SK-N-SH treated with all-trans-retinoic acid at 6 μM for 48 hours (cell line): ENCODE results near the gene TNS3.

Source experiments
- ATAC-seq: fragments of 200-7000 bp; cut with Tn5 transposase; 3 replicates; pipeline ENCODE4 v1.9.1; 2020; ENCODE audit warnings: mild to moderate bottlenecking, moderate library complexity
- ARNTL ChIP-seq: fragments of 450-650 bp; formaldehyde crosslinking; IDR thresholded peaks from 2 replicates; pipeline ENCODE4 v1.5.0; 2020; ENCODE audit warnings: low read depth, mild to moderate bottlenecking, moderate library complexity, borderline replicate concordance
- BACH2 ChIP-seq: fragments of 250-450 bp; sonication (Bioruptor Pico); IDR thresholded peaks from 2 replicates; pipeline ENCODE4 v1.9.0; 2021; ENCODE audit warnings: mild to moderate bottlenecking, borderline replicate concordance
- CREB5 ChIP-seq: fragments of 250-450 bp; sonication (Bioruptor Pico); IDR thresholded peaks from 2 replicates; pipeline ENCODE4 v1.5.1; 2020; ENCODE audit warnings: low read depth, mild to moderate bottlenecking, moderate library complexity
- CSDC2 ChIP-seq: fragments of 250-450 bp; sonication (Bioruptor Pico); IDR thresholded peaks from 2 replicates; pipeline ENCODE4 v1.5.0; 2020; ENCODE audit warnings: mild to moderate bottlenecking, moderate library complexity
- ESRRG ChIP-seq: fragments of 250-450 bp; sonication (Bioruptor Pico); IDR thresholded peaks from 2 replicates; pipeline ENCODE4 v1.6.1; 2021; ENCODE audit warnings: mild to moderate bottlenecking
- GLIS3 ChIP-seq: fragments of 250-450 bp; sonication (Bioruptor Pico); IDR thresholded peaks from 2 replicates; pipeline ENCODE4 v1.5.0; 2020; ENCODE audit warnings: mild to moderate bottlenecking, moderate library complexity
- ISL1 ChIP-seq: fragments of 250-450 bp; sonication (Bioruptor Pico); IDR thresholded peaks from 2 replicates; pipeline ENCODE4 v2.1.2; 2022; ENCODE audit warnings: mild to moderate bottlenecking, moderate library complexity
- OSR1 ChIP-seq: fragments of 250-450 bp; sonication (Bioruptor Pico); IDR thresholded peaks from 2 replicates; pipeline ENCODE4 v1.8.0; 2022; ENCODE audit warnings: moderate library complexity, mild to moderate bottlenecking, inconsistent platforms
- PATZ1 ChIP-seq: fragments of 250-450 bp; sonication (Bioruptor Pico); IDR thresholded peaks from 2 replicates; pipeline ENCODE4 v1.8.0; 2020; ENCODE audit warnings: mild to moderate bottlenecking, moderate library complexity, borderline replicate concordance
- PPARA ChIP-seq: fragments of 250-450 bp; sonication (Bioruptor Pico); IDR thresholded peaks from 2 replicates; pipeline ENCODE4 v1.5.0; 2020; ENCODE audit warnings: mild to moderate bottlenecking, borderline replicate concordance
- RARB ChIP-seq: fragments of 250-450 bp; sonication (Bioruptor Pico); IDR thresholded peaks from 2 replicates; pipeline ENCODE4 v1.8.0; 2021; ENCODE audit warnings: mild to moderate bottlenecking, moderate library complexity
- SNAI2 ChIP-seq: fragments of 250-450 bp; sonication (Bioruptor Pico); IDR thresholded peaks from 2 replicates; pipeline ENCODE4 v1.5.0; 2020; ENCODE audit warnings: mild to moderate bottlenecking, moderate library complexity
- TCF4 ChIP-seq: fragments of 250-450 bp; sonication (Bioruptor Pico); IDR thresholded peaks from 2 replicates; pipeline ENCODE4 v1.8.0; 2021; ENCODE audit warnings: mild to moderate bottlenecking, moderate library complexity, borderline replicate concordance
- TOX ChIP-seq: fragments of 250-450 bp; sonication (Bioruptor Pico); IDR thresholded peaks from 2 replicates; pipeline ENCODE4 v1.8.0; 2021; ENCODE audit warnings: mild to moderate bottlenecking, moderate library complexity, borderline replicate concordance
- ZC3H10 ChIP-seq: fragments of 250-450 bp; sonication (Bioruptor Pico); IDR thresholded peaks from 2 replicates; pipeline ENCODE4 v1.5.1; 2021; ENCODE audit warnings: mild to moderate bottlenecking, moderate library complexity
- ZFP3 ChIP-seq: fragments of 250-450 bp; sonication (Bioruptor Pico); IDR thresholded peaks from 2 replicates; pipeline ENCODE4 v1.5.0; 2020; ENCODE audit warnings: mild to moderate bottlenecking, moderate library complexity
- ZFP30 ChIP-seq: fragments of 450-650 bp; formaldehyde crosslinking; IDR thresholded peaks from 2 replicates; pipeline ENCODE4 v1.5.0; 2022; ENCODE audit warnings: mild to moderate bottlenecking, moderate library complexity
- ZNF565 ChIP-seq: fragments of 450-650 bp; formaldehyde crosslinking; conservative IDR thresholded peaks from 2 replicates; pipeline ENCODE4 v1.5.0; 2020; ENCODE audit warnings: low read depth, mild to moderate bottlenecking, moderate library complexity
- ZNF70 ChIP-seq: fragments of 450-650 bp; formaldehyde crosslinking; IDR thresholded peaks from 2 replicates; pipeline ENCODE4 v1.5.0; 2020; ENCODE audit warnings: mild to moderate bottlenecking, moderate library complexity
- ZNF8 ChIP-seq: fragments of 450-650 bp; formaldehyde crosslinking; IDR thresholded peaks from 2 replicates; pipeline ENCODE4 v1.5.0; 2020; ENCODE audit warnings: mild to moderate bottlenecking, moderate library complexity
- TF ChIP-seq, protein P1 (sequence below): fragments of 250-450 bp; sonication (Bioruptor Pico); IDR thresholded peaks from 2 replicates; pipeline ENCODE4 v1.5.0; 2020; ENCODE audit warnings: mild to moderate bottlenecking, moderate library complexity
- TF ChIP-seq, protein P2 (sequence below): fragments of 250-450 bp; sonication (Bioruptor Pico); IDR thresholded peaks from 2 replicates; pipeline ENCODE4 v1.8.0; 2021; ENCODE audit warnings: low read depth, mild to moderate bottlenecking, moderate library complexity, borderline replicate concordance
- TF ChIP-seq, protein P3 (sequence below): fragments of 250-450 bp; sonication (Bioruptor Pico); IDR thresholded peaks from 2 replicates; pipeline ENCODE4 v1.5.1; 2021; ENCODE audit warnings: mild to moderate bottlenecking, moderate library complexity

TNS3 gene

DNA sequence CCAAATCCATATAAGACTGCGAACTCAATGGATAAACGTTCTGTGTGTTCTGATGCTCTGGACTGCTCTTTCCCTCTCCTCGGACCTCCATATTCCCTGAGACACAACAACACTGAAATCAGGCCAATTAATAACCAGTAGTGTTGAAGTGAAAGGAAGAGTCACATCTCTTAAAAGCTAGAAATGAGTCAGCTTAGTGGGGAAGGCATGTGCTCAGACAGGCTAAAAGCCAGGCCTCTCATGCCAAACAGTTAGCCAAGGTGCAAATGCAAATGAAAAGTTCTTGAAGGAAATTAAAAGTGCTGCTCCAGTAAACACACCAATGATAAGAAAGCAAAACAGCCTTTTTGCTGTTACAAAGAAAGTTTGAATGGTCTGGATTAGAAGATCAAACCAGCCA lies 29.3 kb downstream of the TNS3 start:
- peak; percentile 39; the same call in 2 of the 3 replicates for ATAC-seq
- TF ChIP-seq, protein P1, sequence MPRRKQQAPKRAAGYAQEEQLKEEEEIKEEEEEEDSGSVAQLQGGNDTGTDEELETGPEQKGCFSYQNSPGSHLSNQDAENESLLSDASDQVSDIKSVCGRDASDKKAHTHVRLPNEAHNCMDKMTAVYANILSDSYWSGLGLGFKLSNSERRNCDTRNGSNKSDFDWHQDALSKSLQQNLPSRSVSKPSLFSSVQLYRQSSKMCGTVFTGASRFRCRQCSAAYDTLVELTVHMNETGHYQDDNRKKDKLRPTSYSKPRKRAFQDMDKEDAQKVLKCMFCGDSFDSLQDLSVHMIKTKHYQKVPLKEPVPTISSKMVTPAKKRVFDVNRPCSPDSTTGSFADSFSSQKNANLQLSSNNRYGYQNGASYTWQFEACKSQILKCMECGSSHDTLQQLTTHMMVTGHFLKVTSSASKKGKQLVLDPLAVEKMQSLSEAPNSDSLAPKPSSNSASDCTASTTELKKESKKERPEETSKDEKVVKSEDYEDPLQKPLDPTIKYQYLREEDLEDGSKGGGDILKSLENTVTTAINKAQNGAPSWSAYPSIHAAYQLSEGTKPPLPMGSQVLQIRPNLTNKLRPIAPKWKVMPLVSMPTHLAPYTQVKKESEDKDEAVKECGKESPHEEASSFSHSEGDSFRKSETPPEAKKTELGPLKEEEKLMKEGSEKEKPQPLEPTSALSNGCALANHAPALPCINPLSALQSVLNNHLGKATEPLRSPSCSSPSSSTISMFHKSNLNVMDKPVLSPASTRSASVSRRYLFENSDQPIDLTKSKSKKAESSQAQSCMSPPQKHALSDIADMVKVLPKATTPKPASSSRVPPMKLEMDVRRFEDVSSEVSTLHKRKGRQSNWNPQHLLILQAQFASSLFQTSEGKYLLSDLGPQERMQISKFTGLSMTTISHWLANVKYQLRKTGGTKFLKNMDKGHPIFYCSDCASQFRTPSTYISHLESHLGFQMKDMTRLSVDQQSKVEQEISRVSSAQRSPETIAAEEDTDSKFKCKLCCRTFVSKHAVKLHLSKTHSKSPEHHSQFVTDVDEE, result no peak
- no peak for TF ChIP-seq ARNTL (CRISPR knock-in tag)
- TF ChIP-seq RARB (CRISPR knock-in tag), result no peak
- no peak for TF ChIP-seq ISL1 (CRISPR knock-in tag)
- TF ChIP-seq ZNF565 (CRISPR knock-in tag), result no peak
- TF ChIP-seq SNAI2 (CRISPR knock-in tag), result no peak
- TF ChIP-seq ZC3H10 (CRISPR knock-in tag), result no peak
- TF ChIP-seq TOX, result no peak
- TF ChIP-seq CSDC2 (CRISPR knock-in tag), result no peak
- TF ChIP-seq GLIS3 (CRISPR knock-in tag), result no peak
- no peak for TF ChIP-seq ZFP30 (CRISPR knock-in tag)
- TF ChIP-seq ZFP3 (CRISPR knock-in tag), result no peak
- TF ChIP-seq PATZ1 (CRISPR knock-in tag), result no peak
- no peak for TF ChIP-seq ESRRG (CRISPR knock-in tag)
- TF ChIP-seq ZNF8 (CRISPR knock-in tag), result no peak
- TF ChIP-seq ZNF70 (CRISPR knock-in tag), result no peak
- TF ChIP-seq, protein P2, sequence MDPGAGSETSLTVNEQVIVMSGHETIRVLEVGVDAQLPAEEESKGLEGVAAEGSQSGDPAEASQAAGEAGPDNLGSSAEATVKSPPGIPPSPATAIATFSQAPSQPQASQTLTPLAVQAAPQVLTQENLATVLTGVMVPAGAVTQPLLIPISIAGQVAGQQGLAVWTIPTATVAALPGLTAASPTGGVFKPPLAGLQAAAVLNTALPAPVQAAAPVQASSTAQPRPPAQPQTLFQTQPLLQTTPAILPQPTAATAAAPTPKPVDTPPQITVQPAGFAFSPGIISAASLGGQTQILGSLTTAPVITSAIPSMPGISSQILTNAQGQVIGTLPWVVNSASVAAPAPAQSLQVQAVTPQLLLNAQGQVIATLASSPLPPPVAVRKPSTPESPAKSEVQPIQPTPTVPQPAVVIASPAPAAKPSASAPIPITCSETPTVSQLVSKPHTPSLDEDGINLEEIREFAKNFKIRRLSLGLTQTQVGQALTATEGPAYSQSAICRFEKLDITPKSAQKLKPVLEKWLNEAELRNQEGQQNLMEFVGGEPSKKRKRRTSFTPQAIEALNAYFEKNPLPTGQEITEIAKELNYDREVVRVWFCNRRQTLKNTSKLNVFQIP (CRISPR knock-in tag), result no peak
- TF ChIP-seq BACH2, result no peak
- TF ChIP-seq, protein P3, sequence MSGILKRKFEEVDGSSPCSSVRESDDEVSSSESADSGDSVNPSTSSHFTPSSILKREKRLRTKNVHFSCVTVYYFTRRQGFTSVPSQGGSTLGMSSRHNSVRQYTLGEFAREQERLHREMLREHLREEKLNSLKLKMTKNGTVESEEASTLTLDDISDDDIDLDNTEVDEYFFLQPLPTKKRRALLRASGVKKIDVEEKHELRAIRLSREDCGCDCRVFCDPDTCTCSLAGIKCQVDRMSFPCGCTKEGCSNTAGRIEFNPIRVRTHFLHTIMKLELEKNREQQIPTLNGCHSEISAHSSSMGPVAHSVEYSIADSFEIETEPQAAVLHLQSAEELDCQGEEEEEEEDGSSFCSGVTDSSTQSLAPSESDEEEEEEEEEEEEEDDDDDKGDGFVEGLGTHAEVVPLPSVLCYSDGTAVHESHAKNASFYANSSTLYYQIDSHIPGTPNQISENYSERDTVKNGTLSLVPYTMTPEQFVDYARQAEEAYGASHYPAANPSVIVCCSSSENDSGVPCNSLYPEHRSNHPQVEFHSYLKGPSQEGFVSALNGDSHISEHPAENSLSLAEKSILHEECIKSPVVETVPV (CRISPR knock-in tag), result no peak
- TF ChIP-seq OSR1, result no peak

DNA sequence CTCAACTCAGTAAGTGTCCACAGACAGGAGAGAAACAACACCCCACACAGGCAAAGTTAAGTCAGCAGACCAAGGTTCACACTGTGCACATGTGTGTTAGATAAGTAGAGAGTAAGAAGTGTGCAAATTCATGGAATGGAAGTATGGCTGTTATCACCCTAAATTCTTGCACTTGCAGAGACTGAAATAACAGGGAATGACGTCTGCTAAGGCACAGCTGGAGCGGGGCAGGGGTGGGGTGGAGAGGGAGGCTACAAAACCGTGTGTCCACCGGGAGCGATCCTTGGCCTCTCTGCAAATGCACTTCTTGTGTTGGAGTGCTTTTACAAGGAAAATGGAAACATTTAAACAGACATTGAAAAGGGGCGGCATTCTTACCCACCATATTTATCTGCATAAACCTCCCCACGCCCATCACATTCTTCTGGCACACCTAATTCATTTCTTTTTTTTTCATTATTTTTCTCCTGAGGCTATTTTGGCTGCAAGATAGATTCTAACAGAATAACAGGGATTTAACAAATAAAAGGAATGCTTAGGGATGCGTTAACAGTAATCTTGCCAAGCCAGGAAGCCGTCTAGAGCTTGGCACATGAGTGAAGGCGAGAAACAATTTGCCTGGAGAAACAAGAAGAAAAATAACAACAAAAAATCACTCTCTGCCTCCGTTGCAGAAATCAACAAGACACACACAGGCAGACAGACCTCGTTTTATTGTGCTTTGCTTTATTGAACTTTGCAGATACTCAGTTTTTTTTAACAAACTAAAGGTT lies 30.1 kb downstream of the TNS3 start:
- no peak for ATAC-seq
- TF ChIP-seq ESRRG (CRISPR knock-in tag) (no peak), ZNF565 (CRISPR knock-in tag) (no peak), ZFP30 (CRISPR knock-in tag) (no peak)

DNA sequence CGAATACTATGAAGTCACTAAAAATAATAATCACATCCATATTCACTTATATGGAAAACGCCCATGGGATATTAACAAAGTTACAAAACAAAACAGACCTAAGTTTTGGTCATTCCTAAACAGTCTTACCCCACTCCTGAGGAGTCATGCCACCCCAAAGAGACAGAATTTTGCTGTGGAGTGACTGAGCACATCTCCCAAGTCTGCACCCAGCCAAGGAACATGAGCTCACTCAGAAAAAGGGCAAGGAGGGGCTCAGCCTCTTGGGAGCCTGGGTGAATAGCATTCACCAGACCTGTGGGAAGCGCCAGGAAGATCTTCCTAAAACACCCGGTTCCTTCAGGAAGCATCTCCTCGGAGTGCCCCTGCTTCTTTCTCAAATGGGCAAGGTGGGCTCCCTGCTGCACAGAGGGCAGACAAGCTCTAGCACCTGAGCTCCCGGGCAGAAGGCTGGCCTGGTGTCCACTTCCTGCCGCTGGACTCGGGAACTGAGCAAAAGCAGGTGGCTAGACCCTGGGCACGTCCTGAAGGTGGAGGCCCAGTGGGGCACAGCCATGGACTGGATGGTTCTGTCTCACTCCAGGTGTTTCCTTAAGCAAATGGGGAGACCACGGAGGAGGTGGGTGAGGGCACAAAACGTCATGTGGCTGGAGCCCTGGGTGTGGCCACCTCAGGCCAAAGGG lies 31.0 kb downstream of the TNS3 start:
- ATAC-seq, result no peak
- TF ChIP-seq SNAI2 (CRISPR knock-in tag) (no peak), ZNF8 (CRISPR knock-in tag) (no peak), TOX (no peak), CSDC2 (CRISPR knock-in tag) (no peak), ZFP3 (CRISPR knock-in tag) (no peak), PPARA (no peak), PATZ1 (CRISPR knock-in tag) (no peak), ISL1 (CRISPR knock-in tag) (no peak), ZC3H10 (CRISPR knock-in tag) (no peak), CREB5 (CRISPR knock-in tag) (no peak), RARB (CRISPR knock-in tag) (no peak), ZNF70 (CRISPR knock-in tag) (no peak), GLIS3 (CRISPR knock-in tag) (no peak), TCF4 (no peak)
- TF ChIP-seq, protein P3 (CRISPR knock-in tag), result no peak
